ENCODE data around the gene TRIM54.

- TF ChIP-seq PKNOX1 (IDR thresholded peaks at IDR 0.05) = no peak
- no peak for TF ChIP-seq SUZ12 (IDR thresholded peaks at IDR 0.05)
- no peak for TF ChIP-seq ELF4 (IDR thresholded peaks at IDR 0.05)
- no peak for TF ChIP-seq FOXM1 (IDR thresholded peaks at IDR 0.05; ENCODE audit: borderline replicate concordance)
- no peak for TF ChIP-seq FOXK2 (IDR thresholded peaks at IDR 0.05)
- no peak for TF ChIP-seq SP1 (IDR thresholded peaks at IDR 0.05)
These were observed 32.9 kb downstream of the TRIM54 start for GRCh38 chr2:27315122-27315521.

Measured in HEK293T (cell line).